HCT116 (cell line): ENCODE data around the gene RSAD1.

Experiments used
- EZH2 ChIP-seq: fragments of 200-600 bp; sonication (generic); IDR thresholded peaks from 2 replicates; pipeline ENCODE4 v1.6.1; 2017; ENCODE audit warnings: antibody characterized with exemption, mixed run types
- POLR2AphosphoS5 ChIP-seq: IDR thresholded peaks from 2 replicates; pipeline ENCODE4 v1.6.1; 2011; ENCODE audit warnings: mild to moderate bottlenecking, low read depth, low read length, moderate library complexity
- RAD21 ChIP-seq: IDR thresholded peaks from 2 replicates; pipeline ENCODE4 v1.6.1; 2012; ENCODE audit warnings: low read depth, mild to moderate bottlenecking
- TCF7L2 ChIP-seq: IDR thresholded peaks from 2 replicates; pipeline ENCODE4 v1.7.0; 2011; ENCODE audit warnings: borderline replicate concordance, inconsistent platforms; ENCODE audit not compliant: insufficient read depth, insufficient read length; ENCODE audit errors: extremely low read depth
- ZFX ChIP-seq: fragments of 450-650 bp; IDR thresholded peaks from 2 replicates; pipeline ENCODE4 v1.6.1; 2017
- TF ChIP-seq, protein P1 (sequence below), 3 experiments: fragments of 200-600 bp in 1 of 3; sonication (generic) in 1 of 3; IDR thresholded peaks in 2 of 3; conservative IDR thresholded peaks in 1 of 3; 2 replicates each; pipeline ENCODE4 v1.5.1; 2012 to 2017; ENCODE audit warnings: low read depth in 2 of 3, low read length in 2 of 3, antibody characterized with exemption in 1 of 3, borderline replicate concordance in 1 of 3, control low read depth in 1 of 3, mild to moderate bottlenecking in 1 of 3, mixed read lengths in 1 of 3, mixed run types in 1 of 3, moderate library complexity in 1 of 3; ENCODE audit not compliant: insufficient read depth in 1 of 3
- TF ChIP-seq, protein P2 (sequence below): IDR thresholded peaks from 2 replicates; pipeline ENCODE4 v1.6.1; 2012; ENCODE audit warnings: low read depth

DNA sequence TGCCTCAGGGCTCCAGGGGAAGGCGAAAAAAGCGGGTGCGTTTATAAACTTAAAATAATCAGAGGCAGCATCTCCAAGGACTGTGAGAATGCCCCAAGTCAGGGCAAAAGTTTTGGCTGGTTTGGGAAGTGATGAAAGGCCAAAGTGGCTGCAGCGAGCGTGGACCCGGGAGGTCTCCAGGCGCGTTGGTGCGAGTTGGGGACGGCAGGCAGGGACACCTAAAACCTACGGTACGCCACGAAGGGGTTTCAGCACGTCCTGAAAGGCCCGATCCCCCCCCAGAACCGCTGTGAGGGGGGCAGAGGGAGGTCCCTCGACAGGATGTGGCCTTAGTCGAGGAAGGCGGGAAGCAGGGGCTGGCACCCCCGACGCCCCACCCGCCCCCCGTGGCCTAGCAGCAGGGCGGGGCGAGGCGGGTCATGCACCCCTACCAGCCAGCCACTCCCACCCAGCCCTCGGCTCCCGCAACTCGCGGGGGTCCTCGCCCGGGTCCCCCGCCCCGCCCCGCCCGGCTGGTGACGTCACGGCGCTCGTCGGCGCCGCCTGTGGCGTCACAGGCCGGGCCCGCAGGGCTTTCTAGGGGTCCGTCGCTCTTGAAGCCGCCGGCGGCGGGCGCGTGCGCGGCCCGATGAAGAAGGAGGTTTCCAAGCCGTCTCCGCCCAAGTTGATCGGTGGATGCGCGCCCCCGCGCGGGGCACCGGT, 29.4 kb downstream of the RSAD1 start, which contains the start of gene MYCBPAP:
- TF ChIP-seq, protein P1, sequence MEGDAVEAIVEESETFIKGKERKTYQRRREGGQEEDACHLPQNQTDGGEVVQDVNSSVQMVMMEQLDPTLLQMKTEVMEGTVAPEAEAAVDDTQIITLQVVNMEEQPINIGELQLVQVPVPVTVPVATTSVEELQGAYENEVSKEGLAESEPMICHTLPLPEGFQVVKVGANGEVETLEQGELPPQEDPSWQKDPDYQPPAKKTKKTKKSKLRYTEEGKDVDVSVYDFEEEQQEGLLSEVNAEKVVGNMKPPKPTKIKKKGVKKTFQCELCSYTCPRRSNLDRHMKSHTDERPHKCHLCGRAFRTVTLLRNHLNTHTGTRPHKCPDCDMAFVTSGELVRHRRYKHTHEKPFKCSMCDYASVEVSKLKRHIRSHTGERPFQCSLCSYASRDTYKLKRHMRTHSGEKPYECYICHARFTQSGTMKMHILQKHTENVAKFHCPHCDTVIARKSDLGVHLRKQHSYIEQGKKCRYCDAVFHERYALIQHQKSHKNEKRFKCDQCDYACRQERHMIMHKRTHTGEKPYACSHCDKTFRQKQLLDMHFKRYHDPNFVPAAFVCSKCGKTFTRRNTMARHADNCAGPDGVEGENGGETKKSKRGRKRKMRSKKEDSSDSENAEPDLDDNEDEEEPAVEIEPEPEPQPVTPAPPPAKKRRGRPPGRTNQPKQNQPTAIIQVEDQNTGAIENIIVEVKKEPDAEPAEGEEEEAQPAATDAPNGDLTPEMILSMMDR (IDR thresholded peaks at IDR 0.05 in 2 of 3, conservative IDR thresholded peaks at IDR 0.05 in 1 of 3; ENCODE audit: borderline replicate concordance in 1 of 3, insufficient read depth in 1 of 3, low read depth in 2 of 3, low read length in 2 of 3), result no peak
- no peak for TF ChIP-seq TCF7L2
- no peak for TF ChIP-seq POLR2AphosphoS5
- no peak for TF ChIP-seq ZFX
- no peak for TF ChIP-seq EZH2
- no peak for TF ChIP-seq RAD21
- TF ChIP-seq, protein P2, sequence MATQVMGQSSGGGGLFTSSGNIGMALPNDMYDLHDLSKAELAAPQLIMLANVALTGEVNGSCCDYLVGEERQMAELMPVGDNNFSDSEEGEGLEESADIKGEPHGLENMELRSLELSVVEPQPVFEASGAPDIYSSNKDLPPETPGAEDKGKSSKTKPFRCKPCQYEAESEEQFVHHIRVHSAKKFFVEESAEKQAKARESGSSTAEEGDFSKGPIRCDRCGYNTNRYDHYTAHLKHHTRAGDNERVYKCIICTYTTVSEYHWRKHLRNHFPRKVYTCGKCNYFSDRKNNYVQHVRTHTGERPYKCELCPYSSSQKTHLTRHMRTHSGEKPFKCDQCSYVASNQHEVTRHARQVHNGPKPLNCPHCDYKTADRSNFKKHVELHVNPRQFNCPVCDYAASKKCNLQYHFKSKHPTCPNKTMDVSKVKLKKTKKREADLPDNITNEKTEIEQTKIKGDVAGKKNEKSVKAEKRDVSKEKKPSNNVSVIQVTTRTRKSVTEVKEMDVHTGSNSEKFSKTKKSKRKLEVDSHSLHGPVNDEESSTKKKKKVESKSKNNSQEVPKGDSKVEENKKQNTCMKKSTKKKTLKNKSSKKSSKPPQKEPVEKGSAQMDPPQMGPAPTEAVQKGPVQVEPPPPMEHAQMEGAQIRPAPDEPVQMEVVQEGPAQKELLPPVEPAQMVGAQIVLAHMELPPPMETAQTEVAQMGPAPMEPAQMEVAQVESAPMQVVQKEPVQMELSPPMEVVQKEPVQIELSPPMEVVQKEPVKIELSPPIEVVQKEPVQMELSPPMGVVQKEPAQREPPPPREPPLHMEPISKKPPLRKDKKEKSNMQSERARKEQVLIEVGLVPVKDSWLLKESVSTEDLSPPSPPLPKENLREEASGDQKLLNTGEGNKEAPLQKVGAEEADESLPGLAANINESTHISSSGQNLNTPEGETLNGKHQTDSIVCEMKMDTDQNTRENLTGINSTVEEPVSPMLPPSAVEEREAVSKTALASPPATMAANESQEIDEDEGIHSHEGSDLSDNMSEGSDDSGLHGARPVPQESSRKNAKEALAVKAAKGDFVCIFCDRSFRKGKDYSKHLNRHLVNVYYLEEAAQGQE, result no peak
